B cell (primary cell): ENCODE measurements around the gene MKRN2. TPM values are rescaled to one million over a fixed set of nuclear protein-coding genes. Genes with fewer than 3 reads are reported as not detected.

Source experiments
- ATAC-seq: fragments of 200-7000 bp; cut with Tn5 transposase; one replicate; pipeline ENCODE4 v1.10.0; 2021; ENCODE audit warnings: low read depth, mild to moderate bottlenecking, moderate number of reproducible peaks, moderate library complexity
- CTCF ChIA-PET: fragments of 350-600 bp; sonication (Branson Sonifier 250); formaldehyde crosslinking; loops from one replicate; lab custom pipeline; 2021; ENCODE audit warnings: antibody characterized with exemption, inconsistent platforms; lab: Charles Lee
- POLR2A ChIA-PET: fragments of 350-600 bp; sonication (Branson Sonifier 250); formaldehyde crosslinking; loops from one replicate; lab custom pipeline; 2021; ENCODE audit warnings: antibody characterized with exemption; lab: Charles Lee
- DNase-seq: peaks from one replicate; pipeline ENCODE4 v3.0.0; 2013
- H2AFZ ChIP-seq: 2 replicates; pipeline ENCODE4 v1.6.1; 2012; ENCODE audit warnings: mild to moderate bottlenecking, low read depth, low read length; ENCODE audit not compliant: insufficient read depth, poor library complexity, severe bottlenecking
- H3K27ac ChIP-seq, 2 donors: 1 replicate in 1 of 2; 2 replicates in 1 of 2; pipeline ENCODE4 v1.5.1; 2012 to 2013; ENCODE audit warnings: low read length in 2 of 2, mild to moderate bottlenecking in 2 of 2, moderate library complexity in 1 of 2
- H3K27me3 ChIP-seq, 4 experiments: fragments of 200-600 bp in 1 of 4; sonication (generic) in 1 of 4; replicated peaks in 1 of 4; 1 replicate in 2 of 4; 2 replicates in 2 of 4; pipeline versions ENCODE4 v1.6.1 to v1.7.0; 2013 to 2016; ENCODE audit warnings: low read length in 3 of 4, mild to moderate bottlenecking in 2 of 4, mixed read lengths in 1 of 4, moderate library complexity in 1 of 4; ENCODE audit not compliant: insufficient read depth in 4 of 4, control insufficient read depth in 3 of 4; ENCODE audit errors: control extremely low read depth in 1 of 4
- H3K36me3 ChIP-seq, 2 experiments: replicated peaks in 1 of 2; 1 replicate in 1 of 2; 2 replicates in 1 of 2; pipeline versions ENCODE4 v1.6.1 to v1.7.1; 2013; ENCODE audit warnings: low read length in 1 of 2; ENCODE audit not compliant: insufficient read depth in 2 of 2, control insufficient read depth in 1 of 2; ENCODE audit errors: control extremely low read depth in 1 of 2, extremely low read depth in 1 of 2
- H3K4me1 ChIP-seq, 2 donors: fragments of 200-600 bp in 1 of 2; sonication (generic) in 1 of 2; 1 replicate in 1 of 2; 2 replicates in 1 of 2; pipeline versions ENCODE4 v1.5.1 to v1.6.1; 2013 to 2017; ENCODE audit warnings: low read length in 2 of 2; ENCODE audit not compliant: control insufficient read depth in 2 of 2, insufficient read depth in 2 of 2
- H3K4me2 ChIP-seq: replicated peaks from 2 replicates; pipeline ENCODE3; 2012; ENCODE audit warnings: mild to moderate bottlenecking, low read depth, low read length; ENCODE audit not compliant: poor library complexity, severe bottlenecking
- H3K4me3 ChIP-seq, 5 experiments: fragments of 200-600 bp in 1 of 5; sonication (generic) in 1 of 5; 1 replicate in 3 of 5; 2 replicates in 2 of 5; pipeline versions ENCODE4 v1.5.1 to v1.7.0; 2011 to 2016; ENCODE audit warnings: low read length in 4 of 5, mild to moderate bottlenecking in 4 of 5, low read depth in 2 of 5, control low read depth in 1 of 5, moderate library complexity in 1 of 5; ENCODE audit not compliant: insufficient read depth in 1 of 5; ENCODE audit errors: control extremely low read depth in 1 of 5, extremely low read depth in 1 of 5
- H3K79me2 ChIP-seq: fragments of 200-600 bp; sonication (generic); one replicate; pipeline ENCODE4 v1.6.0; 2016; ENCODE audit warnings: low read length; ENCODE audit not compliant: control insufficient read depth, insufficient read depth
- H3K9ac ChIP-seq: fragments of 200-600 bp; sonication (generic); 2 replicates; pipeline ENCODE4 v1.6.1; 2017; ENCODE audit warnings: mild to moderate bottlenecking, low read length, moderate library complexity
- H3K9me3 ChIP-seq, 3 donors: one replicate each; pipeline versions ENCODE4 v1.6.1 to v1.7.1; 2013; ENCODE audit warnings: low read length in 2 of 3; ENCODE audit not compliant: control insufficient read depth in 2 of 3, insufficient read depth in 1 of 3; ENCODE audit errors: control extremely low read depth in 1 of 3
- H4K20me1 ChIP-seq: 2 replicates; pipeline ENCODE4 v1.6.0; 2012; ENCODE audit warnings: mild to moderate bottlenecking, low read length; ENCODE audit not compliant: insufficient read depth, control insufficient read depth, poor library complexity, severe bottlenecking
- H3K27ac Mint-ChIP-seq: one replicate; pipeline ENCODE4 v1.8.0; 2021; ENCODE audit warnings: mixed read lengths
- H3K27me3 Mint-ChIP-seq: one replicate; pipeline ENCODE4 v1.8.0; 2021; ENCODE audit warnings: mixed read lengths
- H3K4me1 Mint-ChIP-seq: one replicate; pipeline ENCODE4 v1.8.0; 2021; ENCODE audit warnings: mixed read lengths
- H3K4me3 Mint-ChIP-seq: one replicate; pipeline ENCODE4 v1.8.0; 2021; ENCODE audit warnings: mixed read lengths
- H3K9me3 Mint-ChIP-seq: one replicate; pipeline ENCODE4 v1.8.0; 2022; ENCODE audit warnings: mixed read lengths; ENCODE audit not compliant: insufficient read depth
- CTCF ChIP-seq: fragments of 200-600 bp; IDR thresholded peaks from one replicate; pipeline ENCODE4 v1.8.0; 2022; ENCODE audit warnings: antibody characterized with exemption, mild to moderate bottlenecking
- EZH2 ChIP-seq: IDR thresholded peaks from 2 replicates; pipeline ENCODE4 v1.6.1; 2012; ENCODE audit warnings: borderline replicate concordance, low read depth, mild to moderate bottlenecking, moderate library complexity, low read length; ENCODE audit not compliant: insufficient read depth, poor library complexity, severe bottlenecking
- WGBS: methylation state at CpG from one replicate; pipeline ENCODE4 v1.1.5; 2013; ENCODE audit warnings: missing lambda C conversion rate; ENCODE audit not compliant: insufficient coverage; 5-methylcytosine and 5-hydroxymethylcytosine counted together
- intact Hi-C: fragments of 100-400 bp; cut with micrococcal nuclease; formaldehyde crosslinking; loops from one replicate; pipeline ENCODE4 v1.10.0; 2022
- polyA plus RNA-seq: library from polyadenylated mRNA; depleted of rRNA; stranded (reverse); fragments of >200 nt; gene quantifications from 2 replicates; pipeline ENCODE4 v1.2.3, GENCODE V29; 2012
- total RNA-seq, 2 donors: library from RNA; stranded (reverse); fragments of 120-200 nt in 1 of 2; gene quantifications; 1 replicate in 1 of 2; 2 replicates in 1 of 2; pipeline versions ENCODE4 v1.2.3 to v1.2.4, GENCODE V29; 2013 to 2022

Gene MKRN2
- total and polyA plus RNA-seq, 2 donors (not counting 1 experiment from before 2014, with no cell fraction given), result 21.5 to 25.9 TPM

GRCh38 chr3:12571986-12572385 is 15.1 kb downstream of the MKRN2 start:
- H3K4me1 ChIP-seq, result peaks cover 0 to 4% of the 10 kb centered on the region in 2 donors
- no peak for DNase-seq
- peaks cover 6% of the 10 kb centered on the region for H3K4me1 Mint-ChIP-seq
- peaks cover 18% of the 10 kb centered on the region for H3K79me2 ChIP-seq
- H3K9ac ChIP-seq, result no peak overlapping the region
- intact Hi-C loops, result no loop called here
- peaks cover 35 to 74% of the 10 kb centered on the region in 2 experiments for H3K36me3 ChIP-seq
- H3K9me3 ChIP-seq, result peaks cover 0 to 5% (median 0%) of the 10 kb centered on the region in 3 donors
- no peak overlapping the region for H3K4me3 ChIP-seq
- H3K4me2 ChIP-seq, result no peak overlapping the region
- no peak overlapping the region for H3K27ac ChIP-seq
- TF ChIP-seq EZH2 (no peak), CTCF (no peak)
- ChIA-PET POLR2A (no interaction called here), CTCF (no interaction called here)
- no peaks in the 10 kb centered on the region for H3K27me3 ChIP-seq
- no peaks in the 10 kb centered on the region for H3K9me3 Mint-ChIP-seq
- WGBS, result 95% methylated on average over 10 of the region's 11 CpGs
- H3K27me3 Mint-ChIP-seq, result no peaks in the 10 kb centered on the region
- peaks cover 13% of the 10 kb centered on the region for H4K20me1 ChIP-seq
- no peak overlapping the region for H3K4me3 Mint-ChIP-seq
- H2AFZ ChIP-seq, result no peak overlapping the region
- no peak overlapping the region for H3K27ac Mint-ChIP-seq
- ATAC-seq, result no peak

DNA sequence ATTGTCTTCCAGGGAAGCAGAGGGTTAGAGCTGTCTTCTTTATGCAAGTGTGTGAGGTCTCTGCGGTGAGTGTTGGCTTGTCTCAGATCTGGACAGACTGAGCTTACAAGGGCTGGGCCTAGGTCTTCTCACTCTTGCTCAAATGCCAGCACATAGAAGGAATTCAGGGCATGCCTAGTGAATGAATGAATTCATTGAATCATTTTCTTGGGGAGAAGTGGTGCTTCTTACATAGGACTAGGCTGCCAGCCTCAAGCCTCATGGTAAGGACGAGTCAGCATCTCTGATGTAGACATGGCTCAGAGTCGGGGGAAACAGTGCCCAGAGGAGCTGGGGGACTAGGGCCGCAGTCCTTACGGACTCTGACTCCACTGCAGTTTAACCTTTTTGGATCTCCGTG is 17.2 kb downstream of the MKRN2 start:
- H4K20me1 ChIP-seq, result no peaks in the 10 kb centered on the region
- no peaks in the 10 kb centered on the region for H3K27me3 ChIP-seq
- 99% methylated on average over 6 of the region's 6 CpGs for WGBS
- Mint-ChIP-seq H3K4me1 (no peaks in the 10 kb centered on the region), H3K4me3 (no peak overlapping the region), H3K27ac (no peak overlapping the region), H3K27me3 (no peaks in the 10 kb centered on the region), H3K9me3 (peaks cover 3% of the 10 kb centered on the region)
- peaks cover 30 to 84% of the 10 kb centered on the region in 2 experiments for H3K36me3 ChIP-seq
- H3K79me2 ChIP-seq, result no peaks in the 10 kb centered on the region
- H3K9me3 ChIP-seq, result peaks cover 0 to 3% (median 0%) of the 10 kb centered on the region in 3 donors
- TF ChIP-seq EZH2 (no peak), CTCF (no peak)
- intact Hi-C loops, result no loop called here
- no peak overlapping the region for H3K27ac ChIP-seq
- ChIA-PET CTCF (no interaction called here), POLR2A (no interaction called here)
- no peak overlapping the region for H3K4me2 ChIP-seq
- H3K4me1 ChIP-seq, result peaks cover 0 to under 1% of the 10 kb centered on the region in 2 donors
- no peak overlapping the region for H3K9ac ChIP-seq
- no peak for DNase-seq
- H3K4me3 ChIP-seq, result no peak overlapping the region
- no peak for ATAC-seq
- no peak overlapping the region for H2AFZ ChIP-seq
